WTC11 (cell line): Measurements from ENCODE around the gene ELOVL6. TPM values are rescaled to one million over a fixed set of nuclear protein-coding genes. Genes with fewer than 3 reads are reported as not detected.
A peak's percentile ranks its signal among the peaks of the same experiment; 100 is the strongest.

Experiments used
- ATAC-seq: fragments of 200-7000 bp; cut with Tn5 transposase; 2 replicates; pipeline ENCODE4 v1.10.0; 2021; ENCODE audit warnings: mild to moderate bottlenecking, moderate library complexity
- CTCF ChIA-PET: fragments of 300-600 bp; sonication (Branson Sonifier 250); formaldehyde crosslinking; loops from one replicate; lab custom pipeline; 2021; ENCODE audit warnings: antibody characterized with exemption; lab: Charles Lee
- POLR2A ChIA-PET: fragments of 350-600 bp; sonication (Branson Sonifier 250); formaldehyde crosslinking; loops from one replicate; lab custom pipeline; 2021; ENCODE audit warnings: antibody characterized with exemption; lab: Charles Lee
- DNase-seq: peaks from one replicate; pipeline ENCODE4 v3.0.0; 2021; ENCODE audit warnings: low spot score
- H3K27ac Mint-ChIP-seq: 2 replicates; pipeline ENCODE4 v1.8.0; 2021; ENCODE audit warnings: mixed read lengths
- H3K27me3 Mint-ChIP-seq: 2 replicates; pipeline ENCODE4 v1.8.0; 2021; ENCODE audit warnings: low read depth, mild to moderate bottlenecking, moderate library complexity, mixed read lengths
- H3K36me3 Mint-ChIP-seq: 2 replicates; pipeline ENCODE4 v1.8.0; 2021; ENCODE audit warnings: mixed read lengths
- H3K4me1 Mint-ChIP-seq: 2 replicates; pipeline ENCODE4 v1.8.0; 2022; ENCODE audit warnings: mixed read lengths
- H3K4me3 Mint-ChIP-seq: 2 replicates; pipeline ENCODE4 v1.8.0; 2021; ENCODE audit warnings: mild to moderate bottlenecking, moderate library complexity, mixed read lengths
- H3K9me3 Mint-ChIP-seq: 2 replicates; pipeline ENCODE4 v1.8.0; 2021; ENCODE audit warnings: mixed read lengths
- CBFB ChIP-seq: sonication (generic); formaldehyde crosslinking; IDR thresholded peaks from 2 replicates; pipeline ENCODE4 v1.8.1; 2022; ENCODE audit warnings: mild to moderate bottlenecking, low read depth, missing genetic modification reagents
- CREB1 ChIP-seq: sonication (generic); formaldehyde crosslinking; IDR thresholded peaks from 2 replicates; pipeline ENCODE4 v1.8.0; 2023; ENCODE audit warnings: mild to moderate bottlenecking, missing genetic modification reagents
- ELF4 ChIP-seq: sonication (generic); formaldehyde crosslinking; IDR thresholded peaks from 2 replicates; pipeline ENCODE4 v1.8.1; 2022; ENCODE audit warnings: low read depth, mild to moderate bottlenecking, moderate library complexity, missing genetic modification reagents
- ETV6 ChIP-seq: sonication (generic); formaldehyde crosslinking; IDR thresholded peaks from 2 replicates; pipeline ENCODE4 v1.8.1; 2022; ENCODE audit warnings: mild to moderate bottlenecking, missing genetic modification reagents
- GTF2I ChIP-seq: fragments of 250-450 bp; sonication (Bioruptor Pico); conservative IDR thresholded peaks from 2 replicates; pipeline ENCODE4 v1.4.0; 2021; ENCODE audit warnings: mild to moderate bottlenecking
- IRF2 ChIP-seq: sonication (generic); formaldehyde crosslinking; IDR thresholded peaks from 2 replicates; pipeline ENCODE4 v1.8.0; 2022; ENCODE audit warnings: low read depth, missing genetic modification reagents, borderline replicate concordance
- NFATC4 ChIP-seq: fragments of 250-450 bp; sonication (Bioruptor Pico); IDR thresholded peaks from 2 replicates; pipeline ENCODE4 v1.9.0; 2021; ENCODE audit warnings: mild to moderate bottlenecking
- NR2C2 ChIP-seq: sonication (generic); formaldehyde crosslinking; IDR thresholded peaks from 2 replicates; pipeline ENCODE4 v1.8.0; 2022; ENCODE audit warnings: mild to moderate bottlenecking, missing genetic modification reagents
- NR3C1 ChIP-seq: sonication (generic); formaldehyde crosslinking; conservative IDR thresholded peaks from 2 replicates; pipeline ENCODE4 v1.8.1; 2023; ENCODE audit warnings: low read depth, mild to moderate bottlenecking, missing genetic modification reagents
- RELA ChIP-seq: sonication (generic); formaldehyde crosslinking; IDR thresholded peaks from 2 replicates; pipeline ENCODE4 v1.8.1; 2022; ENCODE audit warnings: missing genetic modification reagents, mild to moderate bottlenecking, borderline replicate concordance
- SP1 ChIP-seq: sonication (generic); formaldehyde crosslinking; conservative IDR thresholded peaks from 2 replicates; pipeline ENCODE4 v1.8.1; 2022; ENCODE audit warnings: missing genetic modification reagents
- ZNF423 ChIP-seq: fragments of 250-450 bp; sonication (Bioruptor Pico); IDR thresholded peaks from 2 replicates; pipeline ENCODE4 v2.1.2; 2022; ENCODE audit warnings: mild to moderate bottlenecking, moderate library complexity
- total RNA-seq: library from RNA; stranded (reverse); gene quantifications from 3 replicates; pipeline ENCODE4 v1.2.3, GENCODE V29; 2021
- TF ChIP-seq, protein P1 (sequence below): sonication (generic); formaldehyde crosslinking; IDR thresholded peaks from 2 replicates; pipeline ENCODE4 v1.8.1; 2022; ENCODE audit warnings: mild to moderate bottlenecking, missing genetic modification reagents, moderate library complexity, borderline replicate concordance
- TF ChIP-seq, protein P2 (sequence below): sonication (generic); formaldehyde crosslinking; IDR thresholded peaks from 2 replicates; pipeline ENCODE4 v1.8.0; 2023; ENCODE audit warnings: mild to moderate bottlenecking, missing genetic modification reagents
- TF ChIP-seq, protein P3 (sequence below): sonication (generic); formaldehyde crosslinking; IDR thresholded peaks from 2 replicates; pipeline ENCODE4 v1.8.0; 2023; ENCODE audit warnings: missing genetic modification reagents
- TF ChIP-seq, protein P4 (sequence below): fragments of 250-450 bp; sonication (Bioruptor Pico); IDR thresholded peaks from 2 replicates; pipeline ENCODE4 v1.9.0; 2021; ENCODE audit warnings: mild to moderate bottlenecking
- TF ChIP-seq, protein P5 (sequence below): sonication (generic); formaldehyde crosslinking; IDR thresholded peaks from 2 replicates; pipeline ENCODE4 v1.8.1; 2022; ENCODE audit warnings: mild to moderate bottlenecking, moderate library complexity, missing genetic modification reagents
- TF ChIP-seq, protein P6 (sequence below): sonication (generic); formaldehyde crosslinking; IDR thresholded peaks from 2 replicates; pipeline ENCODE4 v1.8.0; 2022; ENCODE audit warnings: mild to moderate bottlenecking, missing genetic modification reagents

ELOVL6 gene
- total RNA-seq, 1 experiment from 2014 or later: 87.4 TPM

DNA sequence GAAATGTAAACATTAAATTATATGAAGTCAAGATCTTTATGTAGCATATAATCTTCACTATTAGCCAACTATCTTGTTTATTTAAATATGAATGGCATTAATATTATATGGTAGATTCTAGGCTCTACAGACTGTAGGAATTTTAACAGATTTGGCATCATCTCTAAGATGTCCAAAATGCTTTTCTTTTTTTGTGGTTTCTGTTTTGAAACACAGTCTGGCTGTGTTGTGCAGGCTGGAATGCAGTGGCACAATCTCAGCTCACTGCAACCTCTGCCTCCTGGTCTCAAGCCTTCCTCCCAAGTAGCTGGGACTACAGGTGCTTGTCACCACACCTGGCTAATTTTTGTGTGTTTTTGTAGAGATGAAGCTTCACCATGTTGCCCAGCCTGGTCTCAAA lies 76.2 kb downstream of the ELOVL6 start:
- H3K4me1 Mint-ChIP-seq: peaks cover 6% of the 10 kb centered on the region
- ATAC-seq (no peak), DNase-seq (no peak)
- ChIA-PET CTCF (no interaction called here), POLR2A (no interaction called here)
- no peak overlapping the region for H3K27ac Mint-ChIP-seq
- no peaks in the 10 kb centered on the region for H3K27me3 Mint-ChIP-seq
- no peak overlapping the region for H3K4me3 Mint-ChIP-seq
- peaks cover 29% of the 10 kb centered on the region for H3K36me3 Mint-ChIP-seq
- TF ChIP-seq NR2C2 (CRISPR knock-in tag) (no peak), ELF4 (CRISPR knock-in tag) (no peak)
- TF ChIP-seq, protein P1, sequence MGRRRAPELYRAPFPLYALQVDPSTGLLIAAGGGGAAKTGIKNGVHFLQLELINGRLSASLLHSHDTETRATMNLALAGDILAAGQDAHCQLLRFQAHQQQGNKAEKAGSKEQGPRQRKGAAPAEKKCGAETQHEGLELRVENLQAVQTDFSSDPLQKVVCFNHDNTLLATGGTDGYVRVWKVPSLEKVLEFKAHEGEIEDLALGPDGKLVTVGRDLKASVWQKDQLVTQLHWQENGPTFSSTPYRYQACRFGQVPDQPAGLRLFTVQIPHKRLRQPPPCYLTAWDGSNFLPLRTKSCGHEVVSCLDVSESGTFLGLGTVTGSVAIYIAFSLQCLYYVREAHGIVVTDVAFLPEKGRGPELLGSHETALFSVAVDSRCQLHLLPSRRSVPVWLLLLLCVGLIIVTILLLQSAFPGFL (CRISPR knock-in tag): no peak
- TF ChIP-seq, protein P2, sequence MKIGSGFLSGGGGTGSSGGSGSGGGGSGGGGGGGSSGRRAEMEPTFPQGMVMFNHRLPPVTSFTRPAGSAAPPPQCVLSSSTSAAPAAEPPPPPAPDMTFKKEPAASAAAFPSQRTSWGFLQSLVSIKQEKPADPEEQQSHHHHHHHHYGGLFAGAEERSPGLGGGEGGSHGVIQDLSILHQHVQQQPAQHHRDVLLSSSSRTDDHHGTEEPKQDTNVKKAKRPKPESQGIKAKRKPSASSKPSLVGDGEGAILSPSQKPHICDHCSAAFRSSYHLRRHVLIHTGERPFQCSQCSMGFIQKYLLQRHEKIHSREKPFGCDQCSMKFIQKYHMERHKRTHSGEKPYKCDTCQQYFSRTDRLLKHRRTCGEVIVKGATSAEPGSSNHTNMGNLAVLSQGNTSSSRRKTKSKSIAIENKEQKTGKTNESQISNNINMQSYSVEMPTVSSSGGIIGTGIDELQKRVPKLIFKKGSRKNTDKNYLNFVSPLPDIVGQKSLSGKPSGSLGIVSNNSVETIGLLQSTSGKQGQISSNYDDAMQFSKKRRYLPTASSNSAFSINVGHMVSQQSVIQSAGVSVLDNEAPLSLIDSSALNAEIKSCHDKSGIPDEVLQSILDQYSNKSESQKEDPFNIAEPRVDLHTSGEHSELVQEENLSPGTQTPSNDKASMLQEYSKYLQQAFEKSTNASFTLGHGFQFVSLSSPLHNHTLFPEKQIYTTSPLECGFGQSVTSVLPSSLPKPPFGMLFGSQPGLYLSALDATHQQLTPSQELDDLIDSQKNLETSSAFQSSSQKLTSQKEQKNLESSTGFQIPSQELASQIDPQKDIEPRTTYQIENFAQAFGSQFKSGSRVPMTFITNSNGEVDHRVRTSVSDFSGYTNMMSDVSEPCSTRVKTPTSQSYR (CRISPR knock-in tag): no peak
- TF ChIP-seq, protein P3, sequence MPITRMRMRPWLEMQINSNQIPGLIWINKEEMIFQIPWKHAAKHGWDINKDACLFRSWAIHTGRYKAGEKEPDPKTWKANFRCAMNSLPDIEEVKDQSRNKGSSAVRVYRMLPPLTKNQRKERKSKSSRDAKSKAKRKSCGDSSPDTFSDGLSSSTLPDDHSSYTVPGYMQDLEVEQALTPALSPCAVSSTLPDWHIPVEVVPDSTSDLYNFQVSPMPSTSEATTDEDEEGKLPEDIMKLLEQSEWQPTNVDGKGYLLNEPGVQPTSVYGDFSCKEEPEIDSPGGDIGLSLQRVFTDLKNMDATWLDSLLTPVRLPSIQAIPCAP (CRISPR knock-in tag): no peak
- H3K9me3 Mint-ChIP-seq: no peaks in the 10 kb centered on the region

DNA sequence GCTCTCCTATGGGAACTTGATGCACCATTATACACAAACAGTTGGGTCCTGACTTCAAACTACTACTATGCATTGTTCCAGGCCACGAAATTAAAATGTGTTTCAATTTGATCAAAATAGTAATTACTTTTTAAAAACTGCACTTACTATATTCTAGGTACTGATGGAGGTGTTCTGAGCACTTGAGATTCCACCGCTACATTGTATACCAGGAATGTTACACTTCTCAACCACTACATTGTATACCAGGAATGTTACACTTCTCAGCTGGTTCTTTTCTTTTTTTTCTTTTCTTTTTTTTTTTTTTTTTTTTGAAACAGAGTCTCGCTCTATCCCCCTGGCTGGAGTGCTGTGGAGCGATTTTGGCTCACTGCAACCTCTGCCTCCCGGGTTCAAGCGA lies 77.9 kb downstream of the ELOVL6 start:
- ChIA-PET CTCF (interaction anchor here (0.7 kb wide), 1 partner anchor 50 kb away, joined by 4 read pairs; no protein-coding TSS in a partner anchor), POLR2A (no interaction called here)
- TF ChIP-seq IRF2: no peak
- Mint-ChIP-seq H3K27me3 (no peaks in the 10 kb centered on the region), H3K4me3 (no peak overlapping the region), H3K4me1 (peaks cover 18% of the 10 kb centered on the region), H3K36me3 (peaks cover 34% of the 10 kb centered on the region), H3K27ac (peak overlapping the region; percentile 19; the same call in 1 of the 2 replicates), H3K9me3 (no peaks in the 10 kb centered on the region)
- ATAC-seq: no peak; the same call in 1 of the 2 replicates
- DNase-seq: no peak

DNA sequence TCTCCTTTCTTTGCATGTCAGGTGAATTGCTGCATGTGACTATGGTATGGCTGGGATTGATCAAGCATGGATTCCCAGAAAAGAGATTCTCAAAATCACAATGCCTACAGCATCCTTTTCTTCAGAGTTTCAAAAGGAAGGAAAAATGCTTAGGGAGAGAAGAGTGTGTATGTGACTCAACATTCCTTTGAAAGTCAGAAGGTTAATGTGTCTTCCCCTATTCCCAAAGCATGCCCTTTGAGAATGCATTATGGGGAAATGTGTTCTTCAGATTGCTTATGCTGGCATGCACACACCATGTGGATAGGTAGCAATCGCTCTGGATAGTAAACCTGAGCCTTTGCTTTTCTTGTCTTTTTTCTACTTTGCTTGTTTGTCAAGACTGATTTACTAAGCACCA lies 78.5 kb downstream of the ELOVL6 start:
- POLR2A ChIA-PET: no interaction called here
- Mint-ChIP-seq H3K27me3 (no peaks in the 10 kb centered on the region), H3K36me3 (peaks cover 32% of the 10 kb centered on the region), H3K9me3 (no peaks in the 10 kb centered on the region), H3K27ac (peak overlapping the region; percentile 86), H3K4me1 (peaks cover 18% of the 10 kb centered on the region), H3K4me3 (no peak overlapping the region)
- CTCF ChIA-PET: no interaction called here
- DNase-seq: no peak
- no peak for ATAC-seq
- TF ChIP-seq, protein P4, sequence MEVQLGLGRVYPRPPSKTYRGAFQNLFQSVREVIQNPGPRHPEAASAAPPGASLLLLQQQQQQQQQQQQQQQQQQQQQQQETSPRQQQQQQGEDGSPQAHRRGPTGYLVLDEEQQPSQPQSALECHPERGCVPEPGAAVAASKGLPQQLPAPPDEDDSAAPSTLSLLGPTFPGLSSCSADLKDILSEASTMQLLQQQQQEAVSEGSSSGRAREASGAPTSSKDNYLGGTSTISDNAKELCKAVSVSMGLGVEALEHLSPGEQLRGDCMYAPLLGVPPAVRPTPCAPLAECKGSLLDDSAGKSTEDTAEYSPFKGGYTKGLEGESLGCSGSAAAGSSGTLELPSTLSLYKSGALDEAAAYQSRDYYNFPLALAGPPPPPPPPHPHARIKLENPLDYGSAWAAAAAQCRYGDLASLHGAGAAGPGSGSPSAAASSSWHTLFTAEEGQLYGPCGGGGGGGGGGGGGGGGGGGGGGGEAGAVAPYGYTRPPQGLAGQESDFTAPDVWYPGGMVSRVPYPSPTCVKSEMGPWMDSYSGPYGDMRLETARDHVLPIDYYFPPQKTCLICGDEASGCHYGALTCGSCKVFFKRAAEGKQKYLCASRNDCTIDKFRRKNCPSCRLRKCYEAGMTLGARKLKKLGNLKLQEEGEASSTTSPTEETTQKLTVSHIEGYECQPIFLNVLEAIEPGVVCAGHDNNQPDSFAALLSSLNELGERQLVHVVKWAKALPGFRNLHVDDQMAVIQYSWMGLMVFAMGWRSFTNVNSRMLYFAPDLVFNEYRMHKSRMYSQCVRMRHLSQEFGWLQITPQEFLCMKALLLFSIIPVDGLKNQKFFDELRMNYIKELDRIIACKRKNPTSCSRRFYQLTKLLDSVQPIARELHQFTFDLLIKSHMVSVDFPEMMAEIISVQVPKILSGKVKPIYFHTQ: no peak
- TF ChIP-seq NR2C2 (CRISPR knock-in tag) (no peak), ELF4 (CRISPR knock-in tag) (no peak), SP1 (no peak), CBFB (no peak), NR3C1 (CRISPR knock-in tag) (no peak), NFATC4 (CRISPR knock-in tag) (no peak), ETV6 (CRISPR knock-in tag) (no peak), RELA (CRISPR knock-in tag) (no peak), CREB1 (no peak), GTF2I (CRISPR knock-in tag) (no peak), ZNF423 (no peak)
- TF ChIP-seq, protein P5, sequence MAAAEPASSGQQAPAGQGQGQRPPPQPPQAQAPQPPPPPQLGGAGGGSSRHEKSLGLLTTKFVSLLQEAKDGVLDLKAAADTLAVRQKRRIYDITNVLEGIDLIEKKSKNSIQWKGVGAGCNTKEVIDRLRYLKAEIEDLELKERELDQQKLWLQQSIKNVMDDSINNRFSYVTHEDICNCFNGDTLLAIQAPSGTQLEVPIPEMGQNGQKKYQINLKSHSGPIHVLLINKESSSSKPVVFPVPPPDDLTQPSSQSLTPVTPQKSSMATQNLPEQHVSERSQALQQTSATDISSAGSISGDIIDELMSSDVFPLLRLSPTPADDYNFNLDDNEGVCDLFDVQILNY (CRISPR knock-in tag): no peak
- TF ChIP-seq, protein P3 (CRISPR knock-in tag): no peak
- TF ChIP-seq, protein P6, sequence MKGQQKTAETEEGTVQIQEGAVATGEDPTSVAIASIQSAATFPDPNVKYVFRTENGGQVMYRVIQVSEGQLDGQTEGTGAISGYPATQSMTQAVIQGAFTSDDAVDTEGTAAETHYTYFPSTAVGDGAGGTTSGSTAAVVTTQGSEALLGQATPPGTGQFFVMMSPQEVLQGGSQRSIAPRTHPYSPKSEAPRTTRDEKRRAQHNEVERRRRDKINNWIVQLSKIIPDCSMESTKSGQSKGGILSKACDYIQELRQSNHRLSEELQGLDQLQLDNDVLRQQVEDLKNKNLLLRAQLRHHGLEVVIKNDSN (CRISPR knock-in tag): no peak
- TF ChIP-seq, protein P1 (CRISPR knock-in tag): no peak
